Neural progenitor cell (in vitro differentiated cells): Measurements from ENCODE around the gene PRPF4. TPM values are rescaled to one million over a fixed set of nuclear protein-coding genes. Genes with fewer than 3 reads are reported as not detected.

Source experiments
- DNase-seq: peaks from one replicate; pipeline ENCODE4 v3.0.0-alpha.2; 2016; ENCODE audit warnings: low spot score
- H2AFZ ChIP-seq: fragments of 200-600 bp; sonication (generic); replicated peaks from 2 replicates; pipeline ENCODE4 v1.6.1; 2016; ENCODE audit warnings: antibody characterized with exemption
- H3F3A ChIP-seq: fragments of 200-600 bp; sonication (generic); 2 replicates; pipeline ENCODE4 v1.6.1; 2016; ENCODE audit warnings: antibody characterized with exemption, low read depth
- H3K27ac ChIP-seq: fragments of 200-600 bp; sonication (generic); 2 replicates; pipeline ENCODE4 v1.5.1; 2016; ENCODE audit warnings: mild to moderate bottlenecking
- H3K27me3 ChIP-seq: fragments of 200-600 bp; sonication (generic); 2 replicates; pipeline ENCODE4 v1.6.1; 2016; ENCODE audit warnings: mild to moderate bottlenecking, moderate library complexity
- H3K36me3 ChIP-seq: fragments of 200-600 bp; sonication (generic); 2 replicates; pipeline ENCODE4 v1.5.1; 2016
- H3K4me1 ChIP-seq: fragments of 200-600 bp; sonication (generic); 2 replicates; pipeline ENCODE4 v1.6.1; 2016; ENCODE audit warnings: mixed run types
- H3K4me2 ChIP-seq: fragments of 200-600 bp; sonication (generic); 2 replicates; pipeline ENCODE4 v1.6.1; 2016
- H3K4me3 ChIP-seq: fragments of 200-600 bp; sonication (generic); 2 replicates; pipeline ENCODE4 v1.5.1; 2016
- H3K79me2 ChIP-seq: fragments of 200-600 bp; sonication (generic); 2 replicates; pipeline ENCODE4 v1.6.1; 2016; ENCODE audit warnings: low read depth
- H3K9ac ChIP-seq: fragments of 200-600 bp; sonication (generic); 2 replicates; pipeline ENCODE4 v1.6.1; 2016
- H3K9me3 ChIP-seq: fragments of 200-600 bp; sonication (generic); 2 replicates; pipeline ENCODE4 v1.5.1; 2016; ENCODE audit warnings: low read depth
- H4K20me1 ChIP-seq: fragments of 200-600 bp; sonication (generic); 2 replicates; pipeline ENCODE4 v1.6.1; 2016; ENCODE audit warnings: low read depth
- H3K27ac Mint-ChIP-seq: 3 replicates; pipeline ENCODE4 v1.8.0; 2021; ENCODE audit warnings: mixed read lengths
- H3K27me3 Mint-ChIP-seq: 2 replicates; pipeline ENCODE4 v1.8.0; 2022; ENCODE audit warnings: low read depth, mild to moderate bottlenecking, inconsistent platforms, moderate library complexity, mixed read lengths; ENCODE audit not compliant: insufficient read depth
- H3K36me3 Mint-ChIP-seq: 3 replicates; pipeline ENCODE4 v1.8.0; 2021; ENCODE audit warnings: mixed read lengths
- H3K4me1 Mint-ChIP-seq: 3 replicates; pipeline ENCODE4 v1.8.0; 2021; ENCODE audit warnings: mixed read lengths
- H3K4me3 Mint-ChIP-seq: 3 replicates; pipeline ENCODE4 v1.8.0; 2021; ENCODE audit warnings: mild to moderate bottlenecking, moderate library complexity, mixed read lengths
- H3K9me3 Mint-ChIP-seq: 3 replicates; pipeline ENCODE4 v1.8.0; 2020; ENCODE audit warnings: mixed read lengths
- EZH2 ChIP-seq: fragments of 200-600 bp; sonication (generic); IDR thresholded peaks from 2 replicates; pipeline ENCODE4 v1.6.1; 2017; ENCODE audit warnings: antibody characterized with exemption, mild to moderate bottlenecking, moderate library complexity
- EZH2phosphoT487 ChIP-seq: fragments of 200-600 bp; sonication (generic); IDR thresholded peaks from 2 replicates; pipeline ENCODE4 v1.6.1; 2017; ENCODE audit warnings: antibody characterized with exemption
- total RNA-seq: library from RNA; depleted of rRNA; stranded (reverse); fragments of >200 nt; gene quantifications from 2 replicates; pipeline ENCODE4 v1.2.3, GENCODE V29; 2015; ENCODE audit warnings: low replicate concordance
- TF ChIP-seq, protein P1 (sequence below): fragments of 200-600 bp; sonication (generic); IDR thresholded peaks from 2 replicates; pipeline ENCODE4 v1.5.1; 2017; ENCODE audit warnings: antibody characterized with exemption, mild to moderate bottlenecking

Gene PRPF4
- total RNA-seq, 1 donor from 2014 or later, result 28.2 TPM

DNA sequence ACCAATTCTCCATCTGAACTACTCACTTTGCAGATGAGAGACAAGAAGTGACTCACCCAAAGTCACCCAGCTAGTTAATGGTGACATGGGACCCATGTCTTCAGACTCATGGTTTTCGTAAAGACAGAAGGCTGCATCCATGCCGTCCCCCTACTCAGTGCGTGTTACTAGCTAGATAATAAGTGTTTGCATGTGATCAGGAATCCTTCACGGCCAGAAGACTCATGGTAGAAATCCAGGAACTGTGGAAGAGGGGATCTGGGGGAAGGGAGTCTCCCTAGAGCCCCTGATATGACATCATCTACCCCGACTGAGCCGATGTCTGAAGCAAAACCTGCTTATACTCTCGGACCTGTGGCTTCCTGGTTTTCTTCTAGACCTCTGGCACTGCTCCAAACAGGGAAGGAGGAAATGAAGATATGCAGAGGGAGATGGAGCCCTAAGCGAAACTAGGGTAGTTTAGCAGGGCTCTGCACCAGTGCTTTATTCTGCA lies 24.4 kb downstream of the PRPF4 start:
- Histone ChIP-seq H3K4me1 (peaks cover 7% of the 10 kb centered on the region), H3K27ac (no peak overlapping the region), H4K20me1 (no peaks in the 10 kb centered on the region), H3K36me3 (no peaks in the 10 kb centered on the region), H3K9ac (no peak overlapping the region), H3K9me3 (no peaks in the 10 kb centered on the region), H3K27me3 (no peaks in the 10 kb centered on the region), H3K4me2 (no peak overlapping the region), H2AFZ (no peak overlapping the region), H3K4me3 (no peak overlapping the region), H3K79me2 (no peaks in the 10 kb centered on the region), H3F3A (peaks cover 11% of the 10 kb centered on the region)
- no peak for TF ChIP-seq EZH2
- TF ChIP-seq, protein P1, sequence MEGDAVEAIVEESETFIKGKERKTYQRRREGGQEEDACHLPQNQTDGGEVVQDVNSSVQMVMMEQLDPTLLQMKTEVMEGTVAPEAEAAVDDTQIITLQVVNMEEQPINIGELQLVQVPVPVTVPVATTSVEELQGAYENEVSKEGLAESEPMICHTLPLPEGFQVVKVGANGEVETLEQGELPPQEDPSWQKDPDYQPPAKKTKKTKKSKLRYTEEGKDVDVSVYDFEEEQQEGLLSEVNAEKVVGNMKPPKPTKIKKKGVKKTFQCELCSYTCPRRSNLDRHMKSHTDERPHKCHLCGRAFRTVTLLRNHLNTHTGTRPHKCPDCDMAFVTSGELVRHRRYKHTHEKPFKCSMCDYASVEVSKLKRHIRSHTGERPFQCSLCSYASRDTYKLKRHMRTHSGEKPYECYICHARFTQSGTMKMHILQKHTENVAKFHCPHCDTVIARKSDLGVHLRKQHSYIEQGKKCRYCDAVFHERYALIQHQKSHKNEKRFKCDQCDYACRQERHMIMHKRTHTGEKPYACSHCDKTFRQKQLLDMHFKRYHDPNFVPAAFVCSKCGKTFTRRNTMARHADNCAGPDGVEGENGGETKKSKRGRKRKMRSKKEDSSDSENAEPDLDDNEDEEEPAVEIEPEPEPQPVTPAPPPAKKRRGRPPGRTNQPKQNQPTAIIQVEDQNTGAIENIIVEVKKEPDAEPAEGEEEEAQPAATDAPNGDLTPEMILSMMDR, result no peak
- no peak for TF ChIP-seq EZH2phosphoT487
- Mint-ChIP-seq H3K36me3 (no peaks in the 10 kb centered on the region), H3K27ac (peak overlapping the region; percentile 31), H3K4me1 (peaks cover 20% of the 10 kb centered on the region), H3K4me3 (no peak overlapping the region), H3K27me3 (no peaks in the 10 kb centered on the region), H3K9me3 (no peaks in the 10 kb centered on the region)
- no peak for DNase-seq

DNA sequence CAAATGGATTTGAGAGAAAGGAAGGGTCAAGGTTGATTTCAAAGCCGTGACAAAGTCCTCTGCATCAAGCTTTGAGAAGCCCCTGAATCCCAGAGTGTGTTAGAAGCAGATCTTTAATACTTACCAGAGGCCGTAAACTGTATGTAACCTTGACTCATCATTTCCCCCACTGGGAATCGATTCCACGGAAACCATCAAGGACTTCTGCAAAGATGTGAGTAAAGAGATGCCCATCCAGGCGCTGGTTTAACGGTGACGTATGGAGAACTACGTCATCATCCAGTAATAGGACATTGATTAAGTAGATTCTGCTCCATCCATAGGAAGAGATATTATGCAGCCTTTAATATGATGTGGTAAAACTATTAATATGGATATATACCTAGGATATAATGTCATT lies 26.1 kb downstream of the PRPF4 start:
- Histone ChIP-seq H2AFZ (no peak overlapping the region), H3K4me1 (peaks cover 7% of the 10 kb centered on the region), H3F3A (peaks cover 11% of the 10 kb centered on the region), H4K20me1 (no peaks in the 10 kb centered on the region), H3K4me3 (no peak overlapping the region), H3K4me2 (no peak overlapping the region), H3K9me3 (no peaks in the 10 kb centered on the region), H3K36me3 (no peaks in the 10 kb centered on the region), H3K27ac (no peak overlapping the region), H3K9ac (no peak overlapping the region), H3K79me2 (no peaks in the 10 kb centered on the region), H3K27me3 (no peaks in the 10 kb centered on the region)
- no peaks in the 10 kb centered on the region for H3K9me3 Mint-ChIP-seq
- no peak for TF ChIP-seq EZH2phosphoT487
- no peak for TF ChIP-seq EZH2
- TF ChIP-seq, protein P1, result no peak
- H3K4me1 Mint-ChIP-seq, result peaks cover 20% of the 10 kb centered on the region
- no peak overlapping the region for H3K27ac Mint-ChIP-seq
- no peaks in the 10 kb centered on the region for H3K27me3 Mint-ChIP-seq
- H3K4me3 Mint-ChIP-seq, result no peak overlapping the region
- H3K36me3 Mint-ChIP-seq, result no peaks in the 10 kb centered on the region
- DNase-seq, result no peak

DNA sequence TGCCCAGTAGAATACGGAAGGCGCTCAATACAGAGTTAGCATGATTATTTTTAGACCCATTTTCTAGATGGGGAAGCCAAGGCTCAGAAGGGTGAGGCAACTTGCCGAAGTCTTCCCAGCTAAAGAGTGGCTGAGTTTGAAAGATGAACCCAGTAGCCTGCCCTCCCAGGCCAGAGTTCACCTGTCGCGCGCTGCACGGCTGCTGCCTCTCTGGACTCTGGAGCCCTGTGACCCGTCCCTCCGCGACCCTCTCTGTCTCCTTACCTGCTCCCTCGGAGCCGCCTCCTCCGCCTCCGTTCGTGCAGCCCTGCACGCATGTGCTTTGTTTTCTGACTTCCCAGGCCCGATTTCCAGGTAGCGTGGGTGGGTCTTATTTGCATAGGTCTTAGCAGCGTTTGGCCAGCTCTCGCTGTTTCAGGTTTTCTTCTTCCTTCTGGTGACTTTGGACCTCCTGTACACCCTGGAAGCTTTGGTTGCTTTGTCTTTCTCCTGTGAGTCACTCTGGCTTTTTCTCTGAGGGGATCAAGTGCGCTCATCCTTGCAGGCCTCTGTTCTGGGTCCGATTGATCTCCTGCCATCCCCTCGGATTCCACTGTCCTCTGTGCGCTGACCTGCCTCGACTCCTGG lies 27.4 kb downstream of the PRPF4 start, which contains the start of gene RNF183:
TSS of gene RNF183 (minus strand) at position 585 of the 627 bp plus-strand sequence. CDS start 5,192 bp downstream, outside the sequence.
- no peaks in the 10 kb centered on the region for H3K36me3 Mint-ChIP-seq
- Histone ChIP-seq H3F3A (peaks cover 11% of the 10 kb centered on the region), H3K27ac (no peak within 1 kb of the TSS), H3K4me2 (no peak within 1 kb of the TSS), H3K36me3 (no peaks in the 10 kb centered on the region), H3K4me3 (no peak within 1 kb of the TSS), H2AFZ (peak within 1 kb of the TSS; percentile 2), H3K4me1 (peaks cover 7% of the 10 kb centered on the region), H3K27me3 (no peaks in the 10 kb centered on the region), H3K9me3 (no peaks in the 10 kb centered on the region), H3K79me2 (no peaks in the 10 kb centered on the region), H3K9ac (no peak within 1 kb of the TSS), H4K20me1 (no peaks in the 10 kb centered on the region)
- peak; percentile 61 for DNase-seq
- peak within 1 kb of the TSS; percentile 98 for H3K27ac Mint-ChIP-seq
- H3K4me1 Mint-ChIP-seq, result peaks cover 22% of the 10 kb centered on the region
- H3K27me3 Mint-ChIP-seq, result no peaks in the 10 kb centered on the region
- no peaks in the 10 kb centered on the region for H3K9me3 Mint-ChIP-seq
- no peak for TF ChIP-seq EZH2phosphoT487
- TF ChIP-seq, protein P1, result no peak
- H3K4me3 Mint-ChIP-seq, result peak within 1 kb of the TSS; percentile 12
